Fibroblast of lung (primary cell): ENCODE data around the gene ING3. TPM values are rescaled to one million over a fixed set of nuclear protein-coding genes. Genes with fewer than 3 reads are reported as not detected.

Source experiments
- DNase-seq, 2 donors: peaks; one replicate each; pipeline versions ENCODE4 v3.0.0 to v3.0.0-alpha.2; 2010; ENCODE audit warnings: low read depth in 2 of 2
- H2AFZ ChIP-seq: 2 replicates; pipeline ENCODE4 v1.5.1; 2012; ENCODE audit warnings: low read length, control low read depth, inconsistent platforms
- H3K27ac ChIP-seq: 2 replicates; pipeline ENCODE4 v1.5.1; 2011; ENCODE audit warnings: low read length, control low read depth; ENCODE audit not compliant: insufficient read depth
- H3K27me3 ChIP-seq: 2 replicates; pipeline ENCODE4 v1.5.1; 2011; ENCODE audit warnings: mild to moderate bottlenecking, low read length; ENCODE audit not compliant: control insufficient read depth, insufficient read depth
- H3K36me3 ChIP-seq: 2 replicates; pipeline ENCODE4 v1.5.1; 2011; ENCODE audit warnings: low read length; ENCODE audit not compliant: control insufficient read depth, insufficient read depth
- H3K4me1 ChIP-seq: 2 replicates; pipeline ENCODE4 v1.5.1; 2011; ENCODE audit warnings: low read length; ENCODE audit not compliant: control insufficient read depth, insufficient read depth; ENCODE audit errors: extremely low read depth
- H3K4me2 ChIP-seq: 2 replicates; pipeline ENCODE4 v1.5.1; 2011; ENCODE audit warnings: low read length, control low read depth; ENCODE audit not compliant: insufficient read depth; ENCODE audit errors: extremely low read depth
- H3K4me3 ChIP-seq, 4 experiments: fragments of 200-600 bp in 1 of 4; sonication (generic) in 1 of 4; replicated peaks in 1 of 4; 2 replicates each; pipeline ENCODE4 v1.5.1; 2011 to 2016; ENCODE audit warnings: low read length in 4 of 4, low read depth in 3 of 4, mild to moderate bottlenecking in 3 of 4, control low read depth in 2 of 4, inconsistent platforms in 1 of 4, mixed read lengths in 1 of 4; ENCODE audit not compliant: insufficient read depth in 1 of 4; ENCODE audit errors: control extremely low read depth in 1 of 4
- H3K79me2 ChIP-seq: 2 replicates; pipeline ENCODE4 v1.5.1; 2012; ENCODE audit warnings: mild to moderate bottlenecking, low read length, inconsistent platforms; ENCODE audit not compliant: control insufficient read depth, insufficient read depth
- H3K9ac ChIP-seq: 2 replicates; pipeline ENCODE4 v1.5.1; 2011; ENCODE audit warnings: mild to moderate bottlenecking, low read length, control low read depth; ENCODE audit not compliant: insufficient read depth
- H3K9me3 ChIP-seq: 2 replicates; pipeline ENCODE4 v1.5.1; 2012; ENCODE audit warnings: low read depth, low read length; ENCODE audit not compliant: control insufficient read depth, insufficient read depth
- H4K20me1 ChIP-seq: 2 replicates; pipeline ENCODE4 v1.5.1; 2011; ENCODE audit warnings: low read length; ENCODE audit not compliant: control insufficient read depth, insufficient read depth; ENCODE audit errors: extremely low read depth
- EZH2 ChIP-seq: IDR thresholded peaks from 2 replicates; pipeline ENCODE4 v1.5.1; 2012; ENCODE audit warnings: low read length, control low read depth, mild to moderate bottlenecking; ENCODE audit errors: missing control alignments
- polyA plus RNA-seq, 2 donors: library from polyadenylated mRNA; depleted of rRNA in 1 of 2; stranded (reverse) in 1 of 2; unstranded in 1 of 2; fragments of >200 nt; gene quantifications; 2 replicates each; pipeline ENCODE4 v1.2.1, GENCODE V29; 2011 to 2012; ENCODE audit warnings: missing spikeins in 1 of 2
- total RNA-seq: library from RNA; depleted of rRNA; stranded (reverse); fragments of >200 nt; gene quantifications from 2 replicates; pipeline ENCODE4 v1.2.1, GENCODE V29; 2014
- TF ChIP-seq, protein P1 (sequence below), 2 donors: IDR thresholded peaks in 1 of 2; conservative IDR thresholded peaks in 1 of 2; 1 replicate in 1 of 2; 2 replicates in 1 of 2; pipeline ENCODE4 v1.5.1; 2011 to 2012; ENCODE audit warnings: low read length in 2 of 2, control low read depth in 1 of 2, inconsistent platforms in 1 of 2, low read depth in 1 of 2, mild to moderate bottlenecking in 1 of 2

ING3 gene
- total and polyA plus RNA-seq, 2 donors (not counting 1 experiment from before 2014, with no cell fraction given) = 16.6 to 17.5 TPM

DNA sequence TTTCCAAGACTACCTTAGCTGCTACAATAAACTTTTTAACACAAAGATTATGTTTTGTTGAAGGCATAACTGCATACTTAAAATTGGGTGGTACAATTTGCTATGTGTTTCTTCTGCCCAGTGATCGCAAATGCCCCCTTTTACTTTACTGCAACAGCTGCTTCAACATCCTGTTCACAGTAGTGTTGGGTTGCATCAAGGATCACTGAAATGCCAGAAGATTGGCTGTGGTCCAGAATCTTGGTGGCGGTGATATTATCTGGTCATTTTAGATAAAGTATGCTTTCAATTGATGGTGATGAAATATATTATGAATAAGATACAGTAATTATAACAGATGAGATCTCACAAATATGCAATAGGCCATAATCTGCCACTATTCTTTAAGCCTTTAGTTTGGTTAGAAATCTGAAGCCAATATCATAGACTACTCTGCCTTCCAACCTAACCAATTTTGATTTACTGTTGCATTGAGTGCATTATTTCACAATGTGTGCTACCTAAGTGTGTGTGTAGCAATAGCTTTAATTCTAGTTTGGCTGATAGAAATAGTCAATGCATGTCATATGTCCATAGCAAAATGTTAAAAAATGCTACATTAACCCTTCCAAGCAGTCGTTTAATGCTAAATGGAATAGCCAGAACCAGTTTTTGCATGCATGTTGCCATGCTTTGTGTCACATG lies 29.8 kb upstream of the ING3 start:
- H4K20me1 ChIP-seq = no peaks in the 10 kb centered on the region
- no peak for DNase-seq
- no peak overlapping the region for H3K4me2 ChIP-seq
- no peak overlapping the region for H3K9ac ChIP-seq
- H3K4me3 ChIP-seq = no peak overlapping the region
- H2AFZ ChIP-seq = no peak overlapping the region
- H3K27me3 ChIP-seq = no peaks in the 10 kb centered on the region
- peaks cover 2% of the 10 kb centered on the region for H3K4me1 ChIP-seq
- no peaks in the 10 kb centered on the region for H3K9me3 ChIP-seq
- TF ChIP-seq, protein P1, sequence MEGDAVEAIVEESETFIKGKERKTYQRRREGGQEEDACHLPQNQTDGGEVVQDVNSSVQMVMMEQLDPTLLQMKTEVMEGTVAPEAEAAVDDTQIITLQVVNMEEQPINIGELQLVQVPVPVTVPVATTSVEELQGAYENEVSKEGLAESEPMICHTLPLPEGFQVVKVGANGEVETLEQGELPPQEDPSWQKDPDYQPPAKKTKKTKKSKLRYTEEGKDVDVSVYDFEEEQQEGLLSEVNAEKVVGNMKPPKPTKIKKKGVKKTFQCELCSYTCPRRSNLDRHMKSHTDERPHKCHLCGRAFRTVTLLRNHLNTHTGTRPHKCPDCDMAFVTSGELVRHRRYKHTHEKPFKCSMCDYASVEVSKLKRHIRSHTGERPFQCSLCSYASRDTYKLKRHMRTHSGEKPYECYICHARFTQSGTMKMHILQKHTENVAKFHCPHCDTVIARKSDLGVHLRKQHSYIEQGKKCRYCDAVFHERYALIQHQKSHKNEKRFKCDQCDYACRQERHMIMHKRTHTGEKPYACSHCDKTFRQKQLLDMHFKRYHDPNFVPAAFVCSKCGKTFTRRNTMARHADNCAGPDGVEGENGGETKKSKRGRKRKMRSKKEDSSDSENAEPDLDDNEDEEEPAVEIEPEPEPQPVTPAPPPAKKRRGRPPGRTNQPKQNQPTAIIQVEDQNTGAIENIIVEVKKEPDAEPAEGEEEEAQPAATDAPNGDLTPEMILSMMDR (conservative IDR thresholded peaks at IDR 0.05 in 1 of 2, IDR thresholded peaks at IDR 0.05 in 1 of 2; ENCODE audit: low read depth in 1 of 2, low read length in 2 of 2) = no peak
- no peak for TF ChIP-seq EZH2
- H3K79me2 ChIP-seq = no peaks in the 10 kb centered on the region
- H3K27ac ChIP-seq = no peak overlapping the region
- H3K36me3 ChIP-seq = no peaks in the 10 kb centered on the region

DNA sequence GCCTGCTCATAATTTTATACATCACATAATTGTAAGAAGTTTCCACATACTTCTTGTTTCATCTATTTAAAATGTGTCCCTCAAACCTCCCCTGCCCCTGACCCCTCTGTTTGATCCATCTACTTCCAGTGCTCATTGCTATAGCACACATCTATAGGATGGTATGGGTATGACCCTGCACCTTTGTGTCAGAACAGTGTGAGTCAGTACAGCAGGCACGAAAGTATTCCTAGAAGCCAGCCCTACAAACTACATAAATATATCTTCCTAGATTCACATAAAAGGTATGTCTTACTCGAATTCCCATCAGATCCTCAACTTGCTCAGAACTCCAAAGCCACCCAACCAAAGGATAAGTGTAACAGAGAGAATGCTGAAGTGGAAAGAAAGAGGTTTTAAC lies 25.7 kb upstream of the ING3 start:
- Histone ChIP-seq H3K4me3 (no peak overlapping the region), H3K4me1 (peaks cover 2% of the 10 kb centered on the region), H3K9me3 (no peaks in the 10 kb centered on the region), H4K20me1 (no peaks in the 10 kb centered on the region), H3K79me2 (no peaks in the 10 kb centered on the region), H3K36me3 (no peaks in the 10 kb centered on the region), H3K27me3 (no peaks in the 10 kb centered on the region), H3K9ac (no peak overlapping the region), H3K4me2 (no peak overlapping the region), H2AFZ (no peak overlapping the region), H3K27ac (no peak overlapping the region)
- TF ChIP-seq, protein P1 (conservative IDR thresholded peaks at IDR 0.05 in 1 of 2, IDR thresholded peaks at IDR 0.05 in 1 of 2; ENCODE audit: low read depth in 1 of 2, low read length in 2 of 2) = no peak
- no peak for TF ChIP-seq EZH2
- DNase-seq = no peak

DNA sequence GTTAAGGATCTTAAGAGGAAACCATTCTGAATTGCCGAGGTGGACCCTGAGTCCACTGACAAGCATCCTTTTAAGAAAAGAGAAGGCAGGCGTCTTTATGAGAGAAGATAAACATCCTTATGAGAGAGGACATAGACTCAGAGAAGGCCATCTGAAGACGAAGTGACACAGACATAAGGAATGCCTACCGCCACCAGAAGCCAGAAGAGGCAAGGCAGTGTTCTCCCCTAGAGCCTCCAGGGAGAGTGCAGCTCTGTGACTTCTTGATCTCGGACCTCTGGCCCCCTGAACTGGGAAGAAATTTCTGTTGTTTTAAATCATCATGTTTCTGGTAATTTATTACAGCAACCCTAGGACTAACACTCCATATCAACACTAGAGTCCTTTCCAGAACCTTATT lies 25.2 kb upstream of the ING3 start:
- DNase-seq = no peak
- no peak overlapping the region for H3K27ac ChIP-seq
- no peak overlapping the region for H3K4me2 ChIP-seq
- TF ChIP-seq EZH2 = no peak
- TF ChIP-seq, protein P1 (conservative IDR thresholded peaks at IDR 0.05 in 1 of 2, IDR thresholded peaks at IDR 0.05 in 1 of 2; ENCODE audit: low read depth in 1 of 2, low read length in 2 of 2) = no peak
- H4K20me1 ChIP-seq = no peaks in the 10 kb centered on the region
- H3K4me3 ChIP-seq = no peak overlapping the region
- no peaks in the 10 kb centered on the region for H3K36me3 ChIP-seq
- H3K9ac ChIP-seq = no peak overlapping the region
- no peaks in the 10 kb centered on the region for H3K79me2 ChIP-seq
- H3K4me1 ChIP-seq = peaks cover 2% of the 10 kb centered on the region
- H2AFZ ChIP-seq = no peak overlapping the region
- no peaks in the 10 kb centered on the region for H3K9me3 ChIP-seq
- no peaks in the 10 kb centered on the region for H3K27me3 ChIP-seq
